ENCODE data around the gene APOO.
A peak's percentile ranks its signal among the peaks of the same experiment; 100 is the strongest.

- TF ChIP-seq CTCF (IDR thresholded peaks at IDR 0.05), result peak in 3 of 6 experiments; percentile 73 to 81 (median 74)
- TF ChIP-seq POLR2A (IDR thresholded peaks at IDR 0.05), result no peak
Observed at GRCh38 chrX:23901805-23902204, 5.9 kb downstream of the APOO start.
